ENCODE measurements around the gene MYO1D.
A peak's percentile ranks its signal among the peaks of the same experiment; 100 is the strongest.
"Not testable (repeated sequence)": the region's sequence is repeated elsewhere in the genome, so short reads cannot be mapped to it uniquely, and the experiment has no call there.

MYO1D gene

DNA sequence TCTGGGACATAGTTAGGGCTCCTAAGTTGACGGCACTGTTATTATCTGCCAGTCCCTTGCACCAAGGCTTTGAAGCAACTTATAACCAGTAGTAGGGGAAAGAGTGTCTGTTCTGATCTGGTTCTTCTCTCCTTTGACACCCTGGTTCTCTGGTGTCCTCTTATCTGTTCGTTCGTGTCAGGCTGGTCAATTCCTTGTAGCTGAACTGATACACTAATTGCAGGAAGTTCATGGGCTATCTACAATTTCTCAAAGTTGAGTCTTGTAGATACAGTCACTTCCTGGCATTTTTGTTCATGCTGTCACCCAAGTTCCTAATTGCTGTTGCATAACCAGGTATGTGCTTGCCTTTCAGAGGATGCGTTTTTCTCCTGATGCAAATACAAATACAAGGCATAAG is 17.3 kb upstream of the MYO1D start:
- no peaks in the 10 kb centered on the region for H3K9me3 ChIP-seq (ENCODE audit: control insufficient read depth in 2 of 2, low read length in 2 of 2)
- no peak overlapping the region for H3K27ac ChIP-seq (ENCODE audit: low read length)
- no peak overlapping the region for H3K9ac ChIP-seq (ENCODE audit: low read length in 2 of 2)
- no peak overlapping the region for H3K4me3 ChIP-seq (ENCODE audit: low read length in 2 of 2)
- no peaks in the 10 kb centered on the region for H3K36me3 ChIP-seq (ENCODE audit: control insufficient read depth in 2 of 2, insufficient read depth in 2 of 2, low read length in 2 of 2)
- H3K4me1 ChIP-seq (ENCODE audit: control insufficient read depth, insufficient read depth, low read length), result no peaks in the 10 kb centered on the region
- H3K27me3 ChIP-seq (ENCODE audit: control insufficient read depth in 1 of 2, insufficient read depth in 2 of 2, low read length in 2 of 2), result peaks cover 4 to 8% of the 10 kb centered on the region in 2 donors

DNA sequence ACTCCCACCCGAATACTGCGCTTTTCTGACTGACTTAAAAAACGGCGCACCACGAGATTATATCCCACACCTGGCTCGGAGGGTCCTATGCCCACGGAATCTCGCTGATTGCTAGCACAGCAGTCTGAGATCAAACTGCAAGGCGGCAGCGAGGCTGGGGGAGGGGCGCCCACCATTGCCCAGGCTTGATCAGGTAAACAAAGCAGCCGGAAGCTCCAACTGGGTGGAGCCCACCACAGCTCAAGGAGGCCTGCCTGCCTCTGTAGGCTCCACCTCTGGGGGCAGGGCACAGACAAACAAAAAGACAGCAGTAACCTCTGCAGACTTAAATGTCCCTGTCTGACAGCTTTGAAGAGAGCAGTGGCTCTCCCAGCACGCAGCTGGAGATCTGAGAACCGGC is 10.5 kb upstream of the MYO1D start:
- H3K27ac ChIP-seq (ENCODE audit: low read length); H3K27me3 ChIP-seq (ENCODE audit: control insufficient read depth in 1 of 2, insufficient read depth in 2 of 2, low read length in 2 of 2); H3K4me1 ChIP-seq (ENCODE audit: control insufficient read depth, insufficient read depth, low read length); H3K9ac ChIP-seq (ENCODE audit: low read length in 2 of 2); H3K4me3 ChIP-seq (ENCODE audit: low read length in 2 of 2); H3K36me3 ChIP-seq (ENCODE audit: control insufficient read depth in 2 of 2, insufficient read depth in 2 of 2, low read length in 2 of 2); H3K9me3 ChIP-seq (ENCODE audit: control insufficient read depth in 2 of 2, low read length in 2 of 2): not testable (repeated sequence)

DNA sequence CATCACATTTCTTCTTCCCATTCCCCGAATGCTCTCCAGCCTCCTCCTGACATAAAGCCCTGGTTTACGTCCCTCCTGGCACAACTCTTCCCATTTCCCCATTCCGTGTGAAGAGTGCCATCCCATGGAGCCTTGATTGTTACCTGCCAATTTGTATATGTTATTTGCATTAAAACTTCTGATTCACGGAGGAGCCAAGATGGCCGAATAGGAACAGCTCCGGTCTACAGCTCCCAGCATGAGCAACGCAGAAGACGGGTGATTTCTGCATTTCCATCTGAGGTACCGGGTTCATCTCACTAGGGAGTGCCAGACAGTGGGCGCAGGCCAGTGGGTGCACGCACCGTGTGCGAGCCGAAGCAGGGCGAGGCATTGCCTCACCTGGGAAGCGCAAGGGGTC is 10.0 kb upstream of the MYO1D start:
- H3K4me1 ChIP-seq (ENCODE audit: control insufficient read depth, insufficient read depth, low read length); H3K27ac ChIP-seq (ENCODE audit: low read length); H3K4me3 ChIP-seq (ENCODE audit: low read length in 2 of 2); H3K36me3 ChIP-seq (ENCODE audit: control insufficient read depth in 2 of 2, insufficient read depth in 2 of 2, low read length in 2 of 2); H3K27me3 ChIP-seq (ENCODE audit: control insufficient read depth in 1 of 2, insufficient read depth in 2 of 2, low read length in 2 of 2); H3K9me3 ChIP-seq (ENCODE audit: control insufficient read depth in 2 of 2, low read length in 2 of 2); H3K9ac ChIP-seq (ENCODE audit: low read length in 2 of 2): not testable (repeated sequence)

DNA sequence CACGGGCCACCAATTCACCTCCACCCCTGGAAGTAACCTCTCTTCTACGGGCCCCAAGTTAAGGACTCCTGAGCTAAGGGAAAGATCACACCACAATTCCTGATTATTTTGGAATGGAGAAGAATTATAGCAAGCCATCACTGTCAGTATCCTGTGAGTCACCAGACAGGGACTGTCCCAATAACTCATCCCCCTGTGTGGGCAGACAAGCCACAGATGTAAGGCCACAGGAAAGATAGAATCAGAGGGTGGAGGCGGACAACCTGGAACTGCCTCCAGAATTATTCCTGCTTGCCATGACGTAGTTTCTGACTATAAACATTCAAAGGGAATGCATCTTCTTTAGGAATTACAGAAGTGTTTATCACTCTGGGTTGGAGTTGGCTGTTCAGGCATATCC is 5.8 kb upstream of the MYO1D start:
- Histone ChIP-seq H3K27me3 (ENCODE audit: control insufficient read depth in 1 of 2, insufficient read depth in 2 of 2, low read length in 2 of 2) (peaks cover 0 to 6% of the 10 kb centered on the region in 2 donors), H3K36me3 (ENCODE audit: control insufficient read depth in 2 of 2, insufficient read depth in 2 of 2, low read length in 2 of 2) (no peaks in the 10 kb centered on the region), H3K9ac (ENCODE audit: low read length in 2 of 2) (no peak overlapping the region), H3K9me3 (ENCODE audit: control insufficient read depth in 2 of 2, low read length in 2 of 2) (no peaks in the 10 kb centered on the region), H3K4me1 (ENCODE audit: control insufficient read depth, insufficient read depth, low read length) (peaks cover 3% of the 10 kb centered on the region), H3K27ac (ENCODE audit: low read length) (no peak overlapping the region), H3K4me3 (ENCODE audit: low read length in 2 of 2) (no peak overlapping the region)

DNA sequence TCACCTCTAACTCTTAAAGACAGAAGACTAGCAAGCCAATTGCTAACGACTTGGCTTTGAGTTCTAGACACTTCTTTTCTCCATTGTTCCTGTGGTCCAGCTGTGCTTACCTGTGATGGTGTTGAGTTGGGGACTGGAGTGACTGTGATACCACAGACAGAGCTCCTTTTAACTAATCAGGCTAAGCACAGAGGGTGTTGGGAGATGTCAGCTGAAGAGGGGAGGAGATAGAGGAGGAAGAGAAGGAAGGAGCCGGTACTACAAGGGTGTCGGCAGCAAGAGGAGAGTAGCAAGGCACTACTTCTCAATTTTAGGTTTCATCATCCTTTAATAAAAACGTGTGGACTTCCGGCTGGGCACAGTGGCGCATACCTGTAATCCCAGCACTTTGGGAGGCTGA is 5.1 kb upstream of the MYO1D start:
- peaks cover 6% of the 10 kb centered on the region for H3K4me1 ChIP-seq (ENCODE audit: control insufficient read depth, insufficient read depth, low read length)
- no peak overlapping the region for H3K9ac ChIP-seq (ENCODE audit: low read length in 2 of 2)
- no peak overlapping the region for H3K27ac ChIP-seq (ENCODE audit: low read length)
- no peaks in the 10 kb centered on the region for H3K9me3 ChIP-seq (ENCODE audit: control insufficient read depth in 2 of 2, low read length in 2 of 2)
- H3K36me3 ChIP-seq (ENCODE audit: control insufficient read depth in 2 of 2, insufficient read depth in 2 of 2, low read length in 2 of 2), result no peaks in the 10 kb centered on the region
- no peak overlapping the region for H3K4me3 ChIP-seq (ENCODE audit: low read length in 2 of 2)
- H3K27me3 ChIP-seq (ENCODE audit: control insufficient read depth in 1 of 2, insufficient read depth in 2 of 2, low read length in 2 of 2), result peaks cover 0 to 6% of the 10 kb centered on the region in 2 donors

DNA sequence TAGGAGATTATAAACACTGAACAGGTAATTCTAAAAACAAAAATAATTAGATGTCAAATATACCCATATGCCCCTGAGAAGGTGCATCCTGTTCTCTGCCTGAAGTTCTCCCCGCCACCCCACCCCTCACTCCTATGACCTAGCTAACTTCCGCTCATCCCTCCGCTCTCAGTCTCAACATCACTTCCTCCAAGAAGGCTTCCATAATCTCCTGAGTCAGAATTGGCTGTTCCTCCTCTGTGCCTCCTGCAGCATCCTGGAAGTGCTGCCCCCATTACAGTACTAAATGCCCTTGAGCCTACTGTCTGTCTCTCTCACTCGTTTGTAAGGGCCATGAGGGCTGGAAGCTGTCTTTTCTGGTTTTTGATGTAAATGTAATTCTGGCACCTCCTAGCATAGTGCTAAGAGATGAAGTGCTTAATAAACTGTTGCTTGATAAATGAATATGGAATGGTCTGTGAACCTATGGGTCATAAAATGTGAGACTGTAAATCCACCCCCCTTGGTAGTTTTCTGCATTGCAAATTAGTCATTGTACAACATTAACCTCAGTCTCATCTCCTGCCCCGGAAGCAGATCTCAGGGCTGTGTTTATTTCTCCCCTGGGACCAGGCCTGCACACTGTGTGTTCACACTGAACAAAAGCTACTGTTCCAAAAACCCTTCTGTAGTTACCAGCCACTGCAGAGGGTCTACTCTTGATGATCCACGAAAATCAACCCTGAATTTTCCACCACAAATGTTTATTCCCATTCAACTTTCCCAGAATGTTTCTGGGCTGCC is 3.9 kb upstream of the MYO1D start:
- Histone ChIP-seq H3K36me3 (ENCODE audit: control insufficient read depth in 2 of 2, insufficient read depth in 2 of 2, low read length in 2 of 2) (no peaks in the 10 kb centered on the region), H3K27ac (ENCODE audit: low read length) (no peak overlapping the region), H3K4me1 (ENCODE audit: control insufficient read depth, insufficient read depth, low read length) (peaks cover 9% of the 10 kb centered on the region), H3K27me3 (ENCODE audit: control insufficient read depth in 1 of 2, insufficient read depth in 2 of 2, low read length in 2 of 2) (peaks cover 0 to 4% of the 10 kb centered on the region in 2 donors), H3K9me3 (ENCODE audit: control insufficient read depth in 2 of 2, low read length in 2 of 2) (no peaks in the 10 kb centered on the region), H3K9ac (ENCODE audit: low read length in 2 of 2) (no peak overlapping the region), H3K4me3 (ENCODE audit: low read length in 2 of 2) (no peak overlapping the region)

DNA sequence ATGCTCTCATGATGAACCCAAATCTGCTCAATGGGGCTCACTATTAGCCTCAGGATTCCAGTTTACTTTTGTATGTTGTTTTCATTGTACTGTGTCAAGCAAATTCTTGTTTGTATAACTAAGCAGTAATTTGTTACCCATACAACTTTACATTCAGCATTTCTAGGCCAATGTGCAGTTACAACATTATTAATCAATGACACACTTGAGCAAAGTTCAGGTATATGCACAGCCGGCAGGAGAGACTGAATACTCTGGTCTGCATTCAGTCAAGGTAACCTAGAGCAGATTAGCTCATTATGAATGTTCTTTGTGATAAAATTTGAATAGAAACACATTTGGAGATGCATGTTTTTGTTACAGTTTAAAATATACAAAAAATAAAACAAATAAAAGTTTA is 2.2 kb upstream of the MYO1D start:
- Histone ChIP-seq H3K4me3 (ENCODE audit: low read length in 2 of 2) (no peak overlapping the region), H3K9ac (ENCODE audit: low read length in 2 of 2) (no peak overlapping the region), H3K27ac (ENCODE audit: low read length) (no peak overlapping the region), H3K36me3 (ENCODE audit: control insufficient read depth in 2 of 2, insufficient read depth in 2 of 2, low read length in 2 of 2) (no peaks in the 10 kb centered on the region), H3K9me3 (ENCODE audit: control insufficient read depth in 2 of 2, low read length in 2 of 2) (no peaks in the 10 kb centered on the region), H3K27me3 (ENCODE audit: control insufficient read depth in 1 of 2, insufficient read depth in 2 of 2, low read length in 2 of 2) (peaks cover 0 to 2% of the 10 kb centered on the region in 2 donors), H3K4me1 (ENCODE audit: control insufficient read depth, insufficient read depth, low read length) (peaks cover 9% of the 10 kb centered on the region)

DNA sequence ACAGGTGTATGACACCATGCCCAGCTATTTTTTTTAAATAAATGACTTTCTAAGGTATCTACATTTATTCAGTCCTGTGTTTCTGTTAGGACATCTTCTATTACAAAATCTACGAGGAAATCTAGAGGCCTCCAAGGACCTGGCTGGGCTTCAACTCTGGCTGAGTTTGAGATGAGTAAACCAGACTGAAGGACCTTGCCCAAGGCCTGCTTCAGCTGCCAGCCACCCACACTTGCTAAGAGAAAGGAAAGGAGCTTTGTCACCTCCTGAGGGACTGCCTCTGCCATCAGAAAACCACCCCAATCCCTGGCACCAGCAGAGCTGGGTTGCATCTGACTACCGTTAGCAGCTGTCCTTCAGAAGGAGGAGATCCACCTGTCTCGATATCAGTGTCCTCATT is 1.3 kb upstream of the MYO1D start:
- Histone ChIP-seq H3K9me3 (ENCODE audit: control insufficient read depth in 2 of 2, low read length in 2 of 2) (no peaks in the 10 kb centered on the region), H3K27me3 (ENCODE audit: control insufficient read depth in 1 of 2, insufficient read depth in 2 of 2, low read length in 2 of 2) (peaks cover 0 to 2% of the 10 kb centered on the region in 2 donors), H3K9ac (ENCODE audit: low read length in 2 of 2) (no peak overlapping the region), H3K4me1 (ENCODE audit: control insufficient read depth, insufficient read depth, low read length) (peaks cover 9% of the 10 kb centered on the region), H3K36me3 (ENCODE audit: control insufficient read depth in 2 of 2, insufficient read depth in 2 of 2, low read length in 2 of 2) (no peaks in the 10 kb centered on the region), H3K4me3 (ENCODE audit: low read length in 2 of 2) (no peak overlapping the region), H3K27ac (ENCODE audit: low read length) (no peak overlapping the region)

DNA sequence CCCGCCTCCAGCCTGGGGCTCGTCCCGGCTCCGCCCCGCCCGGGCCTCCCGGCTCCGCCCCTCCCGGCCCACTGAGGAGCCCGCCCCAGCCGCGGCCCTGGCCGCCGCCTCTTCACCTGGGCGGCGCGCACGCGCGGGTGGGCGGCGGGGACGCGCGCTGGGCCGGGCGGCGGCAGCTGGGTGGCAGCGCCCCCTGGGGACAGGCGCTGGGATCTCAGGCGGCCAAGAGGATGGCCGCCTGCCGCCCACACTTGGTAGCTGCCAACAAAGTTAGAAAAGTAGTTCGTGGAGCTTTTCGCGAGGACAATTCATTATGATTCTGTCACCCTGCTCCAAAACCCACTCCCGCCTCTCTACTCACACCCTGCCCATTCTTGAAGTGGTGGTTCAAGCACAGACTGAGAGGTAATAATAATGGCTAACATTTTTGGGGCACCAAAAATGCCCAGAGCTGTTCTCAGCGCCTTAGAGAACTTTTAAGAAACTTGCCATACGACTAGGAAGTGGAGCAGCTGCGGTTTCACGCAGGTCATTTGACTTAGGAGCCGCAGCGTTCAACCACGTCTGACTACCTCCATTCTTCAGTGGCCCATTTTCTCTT is 340 bp upstream of the MYO1D start:
- no peaks in the 10 kb centered on the region for H3K36me3 ChIP-seq (ENCODE audit: control insufficient read depth in 2 of 2, insufficient read depth in 2 of 2, low read length in 2 of 2)
- H3K4me3 ChIP-seq (ENCODE audit: low read length in 2 of 2), result peak overlapping the region; percentile 79 to 89
- peaks cover 9% of the 10 kb centered on the region for H3K4me1 ChIP-seq (ENCODE audit: control insufficient read depth, insufficient read depth, low read length)
- H3K9ac ChIP-seq (ENCODE audit: low read length in 2 of 2), result peak overlapping the region; percentile 35 to 60
- peaks cover 0 to 2% of the 10 kb centered on the region in 2 donors for H3K27me3 ChIP-seq (ENCODE audit: control insufficient read depth in 1 of 2, insufficient read depth in 2 of 2, low read length in 2 of 2)
- H3K9me3 ChIP-seq (ENCODE audit: control insufficient read depth in 2 of 2, low read length in 2 of 2), result no peaks in the 10 kb centered on the region
- H3K27ac ChIP-seq (ENCODE audit: low read length), result peak overlapping the region; percentile 37

DNA sequence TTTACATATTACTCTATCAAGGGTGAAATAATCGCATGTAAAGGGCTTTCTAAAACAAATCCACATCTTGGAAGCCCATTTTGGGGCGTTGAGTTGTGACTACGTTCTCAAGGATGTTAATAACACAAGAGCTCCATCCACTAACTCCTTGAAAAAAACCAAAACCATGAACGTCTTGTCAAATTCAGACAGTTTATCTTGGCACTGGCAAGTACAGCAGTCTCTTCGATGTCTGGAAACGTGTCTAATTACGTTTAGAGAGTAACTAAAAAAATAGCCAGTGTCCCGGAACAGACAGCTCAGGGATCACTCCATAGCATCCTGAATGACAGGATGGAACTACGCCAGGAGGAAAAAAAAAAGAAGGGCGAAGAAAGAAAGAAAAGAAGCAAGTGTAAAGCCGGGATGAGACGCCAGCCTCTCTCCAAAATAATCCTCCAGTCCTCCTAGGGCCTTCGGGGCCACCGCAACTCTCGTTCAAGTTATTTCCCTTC is 954 bp downstream of the MYO1D start:
- Histone ChIP-seq H3K27me3 (ENCODE audit: control insufficient read depth in 1 of 2, insufficient read depth in 2 of 2, low read length in 2 of 2) (no peaks in the 10 kb centered on the region), H3K9me3 (ENCODE audit: control insufficient read depth in 2 of 2, low read length in 2 of 2) (no peaks in the 10 kb centered on the region), H3K4me3 (ENCODE audit: low read length in 2 of 2) (peak overlapping the region; percentile 70 to 89), H3K36me3 (ENCODE audit: control insufficient read depth in 2 of 2, insufficient read depth in 2 of 2, low read length in 2 of 2) (no peaks in the 10 kb centered on the region), H3K4me1 (ENCODE audit: control insufficient read depth, insufficient read depth, low read length) (peaks cover 14% of the 10 kb centered on the region), H3K27ac (ENCODE audit: low read length) (no peak overlapping the region), H3K9ac (ENCODE audit: low read length in 2 of 2) (peak overlapping the region; percentile 58 to 75)
